MM.1S (cell line): ENCODE measurements around the gene NLGN1.

Experiments
- CTCF ChIP-seq: fragments of 300-600 bp; sonication (generic); IDR thresholded peaks from 2 replicates; pipeline ENCODE4 v1.5.1; 2016; ENCODE audit warnings: antibody characterized with exemption, low read length, mixed read lengths
- EZH2 ChIP-seq: fragments of 300-600 bp; sonication (generic); optimal IDR thresholded peaks from 2 replicates; pipeline ENCODE3; 2017; ENCODE audit warnings: low read depth, mild to moderate bottlenecking, antibody characterized with exemption, low read length, mixed read lengths

- TF ChIP-seq EZH2 (no peak), CTCF (no peak)
Observed at GRCh38 chr3:173823911-173824460, 426.4 kb downstream of the NLGN1 start.
